Common myeloid progenitor, CD34-positive (primary cell): ENCODE measurements around the gene PSMB7.

Source experiments
- CTCF ChIA-PET: fragments of 350-600 bp; sonication (Branson Sonifier 250); formaldehyde crosslinking; loops from one replicate; lab custom pipeline; 2021; ENCODE audit warnings: antibody characterized with exemption; lab: Charles Lee
- POLR2A ChIA-PET: fragments of 350-600 bp; sonication (Branson Sonifier 250); formaldehyde crosslinking; loops from one replicate; lab custom pipeline; 2021; ENCODE audit warnings: antibody characterized with exemption; lab: Charles Lee
- DNase-seq, 3 donors: peaks; one replicate each; pipeline versions ENCODE4 v3.0.0 to v3.0.0-alpha.2; 2013
- H3K27ac ChIP-seq, 2 experiments: 1 replicate in 1 of 2; 2 replicates in 1 of 2; pipeline ENCODE4 v1.7.0; 2013; ENCODE audit warnings: inconsistent platforms in 2 of 2, low read length in 2 of 2, mild to moderate bottlenecking in 2 of 2, low read depth in 1 of 2, moderate library complexity in 1 of 2; ENCODE audit not compliant: severe bottlenecking in 2 of 2, insufficient read depth in 1 of 2, poor library complexity in 1 of 2
- H3K27me3 ChIP-seq, 5 experiments: replicated peaks in 2 of 5; 1 replicate in 3 of 5; 2 replicates in 2 of 5; pipeline versions ENCODE4 v1.6.1 to v1.7.0; 2013; ENCODE audit warnings: low read length in 4 of 5, mild to moderate bottlenecking in 2 of 5, moderate library complexity in 2 of 5, inconsistent platforms in 1 of 5; ENCODE audit not compliant: insufficient read depth in 5 of 5, control insufficient read depth in 4 of 5
- H3K36me3 ChIP-seq, 4 experiments: 1 replicate in 2 of 4; 2 replicates in 2 of 4; pipeline versions ENCODE4 v1.6.1 to v1.7.0; 2013; ENCODE audit warnings: low read length in 3 of 4, control low read depth in 1 of 4, mild to moderate bottlenecking in 1 of 4; ENCODE audit not compliant: control insufficient read depth in 4 of 4, insufficient read depth in 4 of 4
- H3K4me1 ChIP-seq, 4 experiments: 1 replicate in 3 of 4; 2 replicates in 1 of 4; pipeline versions ENCODE4 v1.6.1 to v1.7.1; 2013; ENCODE audit warnings: low read length in 3 of 4, mild to moderate bottlenecking in 3 of 4, control low read depth in 1 of 4, inconsistent platforms in 1 of 4, moderate library complexity in 1 of 4; ENCODE audit not compliant: control insufficient read depth in 4 of 4, insufficient read depth in 4 of 4; ENCODE audit errors: control extremely low read depth in 1 of 4
- H3K4me3 ChIP-seq, 7 experiments: 1 replicate in 4 of 7; 2 replicates in 3 of 7; pipeline versions ENCODE4 v1.5.1 to v1.7.0; 2013; ENCODE audit warnings: mild to moderate bottlenecking in 7 of 7, low read length in 6 of 7, moderate library complexity in 6 of 7, inconsistent platforms in 2 of 7, low read depth in 2 of 7, control low read depth in 1 of 7; ENCODE audit not compliant: insufficient read depth in 4 of 7, control insufficient read depth in 1 of 7; ENCODE audit errors: extremely low read depth in 1 of 7
- H3K9me3 ChIP-seq, 5 experiments: 1 replicate in 4 of 5; 2 replicates in 1 of 5; pipeline versions ENCODE4 v1.6.1 to v1.7.1; 2013; ENCODE audit warnings: low read length in 4 of 5, mild to moderate bottlenecking in 2 of 5, inconsistent platforms in 1 of 5, low read depth in 1 of 5, moderate library complexity in 1 of 5; ENCODE audit not compliant: control insufficient read depth in 4 of 5, insufficient read depth in 2 of 5; ENCODE audit errors: control extremely low read depth in 1 of 5
- WGBS: methylation state at CpG from one replicate; pipeline ENCODE4 v1.1.5; 2013; ENCODE audit not compliant: insufficient coverage; 5-methylcytosine and 5-hydroxymethylcytosine counted together

Gene PSMB7

GRCh38 chr9:124443625-124444024, 28.4 kb upstream of the PSMB7 start:
- Histone ChIP-seq H3K27ac (no peak overlapping the region), H3K9me3 (peaks cover 0 to 5% (median 2%) of the 10 kb centered on the region in 5 experiments), H3K4me3 (no peak overlapping the region), H3K4me1 (peaks cover 0 to 10% (median 5%) of the 10 kb centered on the region in 4 experiments), H3K36me3 (no peaks in the 10 kb centered on the region), H3K27me3 (peaks cover 0 to 4% (median 0%) of the 10 kb centered on the region in 5 experiments)
- WGBS = 100% methylated on average over 1 of the region's 2 CpGs
- DNase-seq = no peak
- CTCF ChIA-PET = interaction anchor here (8.8 kb wide), 1 partner anchor 25 kb away, joined by 51 read pairs; the partner anchor contains the start of gene PSMB7
- POLR2A ChIA-PET = no interaction called here

DNA sequence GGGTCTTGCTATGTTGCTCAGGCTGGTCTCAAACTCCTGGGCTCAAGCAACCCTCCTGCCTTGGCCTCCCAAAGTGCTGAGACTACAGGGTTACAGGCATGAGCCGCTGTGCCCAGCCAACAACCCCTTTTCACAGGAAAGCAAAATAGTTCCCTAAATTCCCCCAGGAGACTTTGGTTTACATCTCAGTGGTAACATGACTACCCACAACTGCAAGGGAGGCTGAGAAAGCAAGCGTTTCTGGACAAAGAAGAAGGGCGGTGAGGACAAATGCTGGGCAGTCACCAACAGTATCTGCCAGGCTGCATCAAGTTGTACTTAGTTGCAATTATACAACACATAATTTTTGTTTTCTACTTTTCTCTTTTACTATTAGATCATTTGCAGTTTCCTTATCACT, 27.6 kb upstream of the PSMB7 start:
- POLR2A ChIA-PET = no interaction called here

DNA sequence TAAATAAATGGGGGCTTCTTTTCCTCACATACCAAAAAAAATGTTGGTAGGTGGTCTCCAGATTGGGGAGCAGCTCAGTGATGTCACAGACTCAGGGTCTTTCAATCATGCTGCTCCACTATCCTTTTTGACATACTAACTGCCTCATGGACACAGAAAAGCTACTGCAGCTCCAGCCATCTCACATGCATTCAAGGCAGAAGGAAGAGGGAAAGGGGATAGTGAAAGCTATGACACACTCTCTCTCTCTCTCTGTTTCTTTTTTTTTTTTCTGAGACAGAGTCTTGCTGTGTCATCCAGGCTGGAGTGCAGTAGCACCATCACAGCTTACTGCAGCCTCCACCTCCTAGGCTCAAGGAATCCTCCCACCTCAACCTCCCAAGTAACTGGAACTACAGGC, 27.1 kb upstream of the PSMB7 start:
- Histone ChIP-seq H3K27me3 (peaks cover 0 to 4% (median 0%) of the 10 kb centered on the region in 5 experiments), H3K4me1 (peaks cover 0 to 10% (median 5%) of the 10 kb centered on the region in 4 experiments), H3K9me3 (peaks cover 0 to 5% (median 2%) of the 10 kb centered on the region in 5 experiments), H3K4me3 (no peak overlapping the region), H3K36me3 (no peaks in the 10 kb centered on the region), H3K27ac (no peak overlapping the region)
- ChIA-PET CTCF (interaction anchor here (0.7 to 2.2 kb wide), 3 partner anchors 23 to 65 kb away, joined by 3 to 19 read pairs (median 3); no protein-coding TSS in a partner anchor), POLR2A (no interaction called here)
- peak in 2 of 3 donors; percentile 18 to 35 for DNase-seq

More for the DNA sequence above, 27.6 kb upstream of the PSMB7 start:
- Histone ChIP-seq H3K4me1 (peaks cover 0 to 10% (median 5%) of the 10 kb centered on the region in 4 experiments), H3K4me3 (no peak overlapping the region), H3K9me3 (peaks cover 0 to 5% (median 2%) of the 10 kb centered on the region in 5 experiments), H3K36me3 (no peaks in the 10 kb centered on the region), H3K27me3 (peaks cover 0 to 4% (median 0%) of the 10 kb centered on the region in 5 experiments), H3K27ac (no peak overlapping the region)
- WGBS = 79% methylated on average over 3 of the region's 3 CpGs
- CTCF ChIA-PET = interaction anchor here (0.7 to 8.8 kb wide), 4 partner anchors 23 to 66 kb away, joined by 3 to 51 read pairs (median 11); partner anchors contain the start of gene PSMB7
- no peak for DNase-seq

GRCh38 chr9:124441291-124441690, 26.0 kb upstream of the PSMB7 start:
- Histone ChIP-seq H3K4me1 (peaks cover 0 to 10% (median 5%) of the 10 kb centered on the region in 4 experiments), H3K36me3 (no peaks in the 10 kb centered on the region), H3K4me3 (no peak overlapping the region), H3K27me3 (peaks cover 0 to 4% (median 0%) of the 10 kb centered on the region in 5 experiments), H3K27ac (no peak overlapping the region), H3K9me3 (peaks cover 0 to 5% (median 2%) of the 10 kb centered on the region in 5 experiments)
- ChIA-PET POLR2A (no interaction called here), CTCF (interaction anchor here (0.8 to 2.2 kb wide), 3 partner anchors 22 to 40 kb away, joined by 3 to 19 read pairs (median 4); no protein-coding TSS in a partner anchor)
- 2% methylated on average over 10 of the region's 16 CpGs for WGBS
- peak; percentile 38 to 93 (median 85) for DNase-seq

DNA sequence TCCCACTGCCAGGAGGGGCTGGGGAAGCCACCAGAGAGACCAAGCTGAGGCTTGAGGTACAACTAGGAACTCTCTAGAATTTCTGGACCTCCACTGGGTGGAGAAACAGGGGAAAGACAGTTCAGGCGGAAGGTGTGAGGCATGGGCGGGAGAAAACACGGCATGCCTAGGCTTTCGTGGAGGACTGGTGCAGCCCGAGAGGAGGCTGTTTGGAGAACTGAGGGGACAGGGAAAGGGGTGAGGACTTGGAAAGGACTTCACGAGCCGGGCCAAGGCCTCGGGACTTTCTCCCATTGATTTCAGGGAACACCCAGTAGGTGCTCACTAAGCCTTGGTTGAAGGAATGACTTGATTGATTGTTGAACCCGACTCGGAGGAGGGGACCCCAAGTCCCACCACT, 25.5 kb upstream of the PSMB7 start:
- Histone ChIP-seq H3K9me3 (peaks cover 0 to 5% (median 2%) of the 10 kb centered on the region in 5 experiments), H3K27ac (no peak overlapping the region), H3K4me3 (no peak overlapping the region), H3K36me3 (no peaks in the 10 kb centered on the region), H3K4me1 (peaks cover 0 to 10% (median 5%) of the 10 kb centered on the region in 4 experiments), H3K27me3 (peaks cover 0 to 4% (median 0%) of the 10 kb centered on the region in 5 experiments)
- no peak for DNase-seq
- ChIA-PET CTCF (interaction anchor here (1.1 to 2.2 kb wide), 4 partner anchors 21 to 59 kb away, joined by 3 to 19 read pairs (median 4); no protein-coding TSS in a partner anchor), POLR2A (interaction anchor here (0.7 kb wide), 1 partner anchor 55 kb away, joined by 3 read pairs; no protein-coding TSS in a partner anchor)
- 93% methylated on average over 8 of the region's 10 CpGs for WGBS

DNA sequence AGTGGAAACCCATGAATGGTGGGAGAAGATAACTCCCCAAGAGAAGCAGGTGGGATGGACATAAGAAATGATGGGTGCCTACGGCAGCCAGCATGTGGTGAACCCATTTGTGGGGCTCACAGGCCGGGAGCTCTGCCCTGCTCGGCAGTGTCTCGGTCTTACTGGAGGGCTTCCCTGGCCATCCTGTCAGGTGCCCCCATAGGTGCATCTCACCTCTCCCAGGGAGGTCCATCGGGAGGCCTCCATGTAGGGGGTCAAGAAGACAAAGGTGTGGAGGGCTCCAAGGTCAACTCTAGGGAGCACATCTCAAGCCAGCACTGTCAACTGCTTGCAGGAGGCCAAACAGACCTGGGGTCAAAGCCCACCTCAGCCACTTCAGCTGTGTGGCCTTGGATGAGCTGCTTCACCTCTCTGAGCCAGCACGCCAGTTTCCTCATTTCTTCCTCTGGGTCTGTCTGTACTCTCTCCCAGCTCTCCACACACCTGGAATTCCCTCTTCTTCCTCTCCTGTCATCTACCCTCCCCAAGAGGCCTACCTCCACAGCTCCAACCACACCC, 24.5 kb upstream of the PSMB7 start:
- H3K27me3 ChIP-seq = peaks cover 0 to 4% (median 0%) of the 10 kb centered on the region in 5 experiments
- ChIA-PET CTCF (interaction anchor here (1.1 to 1.6 kb wide), 5 partner anchors 10 to 97 kb away, joined by 3 to 9 read pairs (median 4); no protein-coding TSS in a partner anchor), POLR2A (interaction anchor here (0.7 kb wide), 1 partner anchor 57 kb away, joined by 3 read pairs; no protein-coding TSS in a partner anchor)
- WGBS = 93% methylated on average over 3 of the region's 6 CpGs
- H3K9me3 ChIP-seq = peaks cover 0 to 5% (median 2%) of the 10 kb centered on the region in 5 experiments
- no peaks in the 10 kb centered on the region for H3K36me3 ChIP-seq
- H3K4me1 ChIP-seq = peaks cover 0 to 10% (median 5%) of the 10 kb centered on the region in 4 experiments
- no peak overlapping the region for H3K4me3 ChIP-seq
- no peak for DNase-seq
- H3K27ac ChIP-seq = no peak overlapping the region
